Gastroesophageal sphincter (tissue), 4 donors: ENCODE results near the gene GTF3C1. TPM values are rescaled to one million over a fixed set of nuclear protein-coding genes. Genes with fewer than 3 reads are reported as not detected.

Experiments
- ATAC-seq: fragments of 150-250 bp; one replicate; pipeline ENCODE4 v1.9.1; 2016; ENCODE audit warnings: mild to moderate bottlenecking, moderate library complexity
- H3K27ac ChIP-seq, 4 donors: fragments of 200-600 bp; sonication (generic) in 3 of 4; 1 replicate in 3 of 4; 2 replicates in 1 of 4; pipeline ENCODE4 v1.5.1; 2016 to 2019
- H3K27me3 ChIP-seq: fragments of 200-600 bp; sonication (generic); one replicate; pipeline ENCODE4 v1.5.1; 2019
- H3K36me3 ChIP-seq, 2 donors: fragments of 200-600 bp; sonication (generic); one replicate each; pipeline ENCODE4 v1.5.1; 2019; ENCODE audit warnings: control low read depth in 1 of 2
- H3K4me1 ChIP-seq, 3 donors: fragments of 200-600 bp; sonication (generic); 1 replicate in 2 of 3; 2 replicates in 1 of 3; pipeline ENCODE4 v1.5.1; 2016 to 2019; ENCODE audit warnings: control low read depth in 2 of 3
- H3K4me3 ChIP-seq, 2 donors: fragments of 200-600 bp; sonication (generic); one replicate each; pipeline ENCODE4 v1.5.1; 2019; ENCODE audit warnings: mild to moderate bottlenecking in 1 of 2, moderate library complexity in 1 of 2
- H3K9me3 ChIP-seq, 3 donors: fragments of 200-600 bp; sonication (generic); one replicate each; pipeline ENCODE4 v1.5.1; 2017 to 2019; ENCODE audit warnings: control low read depth in 2 of 3
- EP300 ChIP-seq: sonication (generic); formaldehyde crosslinking; IDR thresholded peaks from one replicate; pipeline ENCODE4 v1.6.1; 2017; ENCODE audit warnings: antibody characterized with exemption, mild to moderate bottlenecking
- POLR2A ChIP-seq, 2 donors: fragments of 450-650 bp; IDR thresholded peaks; one replicate each; pipeline ENCODE4 v1.6.1; 2017; ENCODE audit warnings: antibody characterized with exemption in 2 of 2, mild to moderate bottlenecking in 2 of 2, moderate library complexity in 1 of 2
- POLR2AphosphoS5 ChIP-seq: sonication (generic); formaldehyde crosslinking; IDR thresholded peaks from one replicate; pipeline ENCODE4 v1.6.1; 2017; ENCODE audit warnings: antibody characterized with exemption
- WGBS, 2 donors: methylation state at CpG; one replicate each; pipeline ENCODE4 v1.1.5; 2018; ENCODE audit warnings: low coverage in 1 of 2; 5-methylcytosine and 5-hydroxymethylcytosine counted together
- total RNA-seq, 4 donors: library from RNA; depleted of rRNA; stranded (reverse); fragments of >200 nt; gene quantifications; one replicate each; pipeline ENCODE4 v1.1.0, GENCODE V29; 2016
- TF ChIP-seq, protein P1 (sequence below), 4 experiments: fragments of 200-600 bp in 2 of 4; fragments of 450-650 bp in 2 of 4; sonication (generic) in 1 of 4; IDR thresholded peaks; one replicate each; pipeline ENCODE4 v1.5.1; 2017 to 2019; ENCODE audit warnings: antibody characterized with exemption in 4 of 4, mild to moderate bottlenecking in 2 of 4, moderate library complexity in 2 of 4

GTF3C1 gene
- total RNA-seq, 4 donors from 2014 or later = 37.0 to 57.8 (median 49.1) TPM

GRCh38 chr16:27421961-27422740, 127.6 kb downstream of the GTF3C1 start:
- ATAC-seq = no peak
- H3K4me1 ChIP-seq = no peaks in the 10 kb centered on the region
- peaks cover 0 to 14% (median 0%) of the 10 kb centered on the region in 3 donors for H3K9me3 ChIP-seq
- H3K27ac ChIP-seq = no peak overlapping the region
- no peak overlapping the region for H3K4me3 ChIP-seq
- no peaks in the 10 kb centered on the region for H3K36me3 ChIP-seq
- TF ChIP-seq EP300 = no peak
- TF ChIP-seq POLR2AphosphoS5 = no peak
- TF ChIP-seq, protein P1, sequence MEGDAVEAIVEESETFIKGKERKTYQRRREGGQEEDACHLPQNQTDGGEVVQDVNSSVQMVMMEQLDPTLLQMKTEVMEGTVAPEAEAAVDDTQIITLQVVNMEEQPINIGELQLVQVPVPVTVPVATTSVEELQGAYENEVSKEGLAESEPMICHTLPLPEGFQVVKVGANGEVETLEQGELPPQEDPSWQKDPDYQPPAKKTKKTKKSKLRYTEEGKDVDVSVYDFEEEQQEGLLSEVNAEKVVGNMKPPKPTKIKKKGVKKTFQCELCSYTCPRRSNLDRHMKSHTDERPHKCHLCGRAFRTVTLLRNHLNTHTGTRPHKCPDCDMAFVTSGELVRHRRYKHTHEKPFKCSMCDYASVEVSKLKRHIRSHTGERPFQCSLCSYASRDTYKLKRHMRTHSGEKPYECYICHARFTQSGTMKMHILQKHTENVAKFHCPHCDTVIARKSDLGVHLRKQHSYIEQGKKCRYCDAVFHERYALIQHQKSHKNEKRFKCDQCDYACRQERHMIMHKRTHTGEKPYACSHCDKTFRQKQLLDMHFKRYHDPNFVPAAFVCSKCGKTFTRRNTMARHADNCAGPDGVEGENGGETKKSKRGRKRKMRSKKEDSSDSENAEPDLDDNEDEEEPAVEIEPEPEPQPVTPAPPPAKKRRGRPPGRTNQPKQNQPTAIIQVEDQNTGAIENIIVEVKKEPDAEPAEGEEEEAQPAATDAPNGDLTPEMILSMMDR (IDR thresholded peaks at IDR 0.05) = no peak
- TF ChIP-seq POLR2A (IDR thresholded peaks at IDR 0.05) = no peak
- H3K27me3 ChIP-seq = peaks cover 5% of the 10 kb centered on the region

DNA sequence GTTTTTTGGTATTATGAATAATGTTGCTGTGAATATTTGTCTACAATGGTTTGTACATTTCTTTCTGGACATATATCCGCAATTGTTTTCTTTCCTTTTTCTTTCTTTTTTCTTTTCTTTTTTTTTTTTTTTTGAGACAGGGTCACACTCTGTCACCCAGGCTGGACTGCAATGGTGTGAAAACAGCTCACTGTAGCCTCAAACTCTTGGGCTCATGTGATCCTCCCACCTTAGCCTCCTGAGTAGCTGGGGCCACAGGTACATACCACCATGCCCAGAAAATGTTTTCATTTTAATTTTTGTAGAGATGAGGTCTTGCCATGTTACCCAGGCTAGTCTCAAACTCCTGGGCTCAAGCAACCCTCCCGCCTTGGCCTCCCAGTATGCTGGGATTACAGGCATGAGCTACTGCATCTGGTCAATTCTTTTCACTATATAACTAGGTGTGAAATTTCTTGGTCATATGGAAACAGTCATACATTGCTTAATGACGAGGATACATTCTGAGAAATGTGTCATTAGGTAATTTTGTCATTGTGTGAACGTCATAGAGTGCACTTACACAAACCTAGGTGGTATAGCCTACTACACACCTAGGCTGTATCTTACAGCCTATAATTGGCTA, 132.6 kb downstream of the GTF3C1 start:
- Histone ChIP-seq H3K27ac (no peak overlapping the region), H3K27me3 (no peaks in the 10 kb centered on the region), H3K4me3 (no peak overlapping the region), H3K4me1 (no peaks in the 10 kb centered on the region), H3K9me3 (peaks cover 0 to 14% (median 0%) of the 10 kb centered on the region in 3 donors), H3K36me3 (no peaks in the 10 kb centered on the region)
- no peak for ATAC-seq
- WGBS, 2 donors = 76 to 88% methylated on average over 4 of the region's 4 CpGs
- no peak for TF ChIP-seq EP300

DNA sequence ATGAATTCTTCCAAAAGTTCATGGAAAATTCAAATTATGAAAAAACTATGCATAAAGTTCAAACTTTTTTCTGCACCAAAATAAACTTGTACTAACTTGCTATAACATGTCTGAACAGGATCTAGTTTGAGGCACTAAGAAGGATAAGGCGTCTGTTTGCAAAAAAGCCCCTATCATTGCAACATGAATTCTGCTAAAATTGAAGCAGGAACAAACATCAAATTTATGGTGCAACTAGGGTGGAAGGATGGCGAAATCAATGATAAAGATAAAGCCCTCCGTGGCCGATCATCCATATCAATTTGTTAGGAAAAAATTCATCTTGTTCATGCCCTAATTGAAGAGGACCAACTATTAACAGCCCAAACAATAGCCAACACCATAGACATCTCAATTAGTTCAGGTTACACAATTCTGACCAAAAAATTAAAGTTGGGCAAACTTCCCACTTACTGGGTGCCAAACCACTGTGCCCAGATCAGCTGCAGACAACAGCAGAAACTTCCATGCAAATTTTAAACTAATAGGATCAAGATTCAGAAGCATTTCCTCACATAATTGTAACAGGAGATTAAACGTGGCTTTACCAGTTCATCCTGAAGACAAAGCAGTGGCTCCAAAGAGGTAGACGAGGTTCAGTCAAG, 134.8 kb downstream of the GTF3C1 start:
- Histone ChIP-seq H3K9me3 (peaks cover 0 to 17% (median 0%) of the 10 kb centered on the region in 3 donors), H3K27me3 (no peaks in the 10 kb centered on the region), H3K4me1 (no peaks in the 10 kb centered on the region), H3K36me3 (no peaks in the 10 kb centered on the region), H3K4me3 (no peak overlapping the region), H3K27ac (no peak overlapping the region)
- 75 to 80% methylated on average over 5 to 6 of the region's 6 CpGs for WGBS, 2 donors
- ATAC-seq = no peak
- no peak for TF ChIP-seq POLR2AphosphoS5
- TF ChIP-seq EP300 = no peak

- no peak for ATAC-seq
- H3K27ac ChIP-seq = no peak overlapping the region
- no peak overlapping the region for H3K4me3 ChIP-seq
- TF ChIP-seq EP300 (no peak), POLR2AphosphoS5 (no peak), POLR2A (IDR thresholded peaks at IDR 0.05) (no peak)
- TF ChIP-seq, protein P1 (IDR thresholded peaks at IDR 0.05) = no peak
- H3K4me1 ChIP-seq = no peaks in the 10 kb centered on the region
- peaks cover 0 to 20% (median 0%) of the 10 kb centered on the region in 3 donors for H3K9me3 ChIP-seq
- no peaks in the 10 kb centered on the region for H3K36me3 ChIP-seq
- H3K27me3 ChIP-seq = no peaks in the 10 kb centered on the region
- 85% methylated on average over 2 of the region's 2 CpGs for WGBS, 2 donors
Observed at GRCh38 chr16:27413956-27414355, 135.8 kb downstream of the GTF3C1 start.

DNA sequence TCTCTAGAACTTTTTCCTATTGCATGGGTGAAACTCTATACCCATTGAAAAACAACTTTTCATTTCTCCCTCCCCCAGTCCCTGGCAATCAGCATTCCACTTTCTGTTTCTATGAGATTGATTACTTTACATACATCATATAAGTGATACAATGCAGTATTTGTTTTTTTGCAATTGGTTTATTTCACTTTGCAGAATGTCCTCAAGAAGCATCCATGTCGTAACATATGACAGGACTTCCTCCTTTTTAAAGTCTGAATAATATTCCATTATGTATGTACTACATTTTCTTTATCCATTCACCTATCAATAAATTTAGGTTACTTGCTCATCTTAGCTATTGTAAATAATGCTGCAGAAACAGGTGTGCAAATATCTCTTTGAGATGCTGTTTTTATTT, 139.0 kb downstream of the GTF3C1 start:
- Histone ChIP-seq H3K27me3 (peaks cover 18% of the 10 kb centered on the region), H3K9me3 (peaks cover 0 to 20% (median 0%) of the 10 kb centered on the region in 3 donors), H3K36me3 (no peaks in the 10 kb centered on the region), H3K27ac (no peak overlapping the region), H3K4me3 (no peak overlapping the region), H3K4me1 (no peaks in the 10 kb centered on the region)
- 75 to 79% methylated on average over 1 of the region's 1 CpG for WGBS, 2 donors
- ATAC-seq = no peak
- TF ChIP-seq EP300 = no peak
- TF ChIP-seq, protein P1 (IDR thresholded peaks at IDR 0.05) = no peak
- TF ChIP-seq POLR2A (IDR thresholded peaks at IDR 0.05) = no peak
- TF ChIP-seq POLR2AphosphoS5 = no peak

Other genes with a start within 250 kb of the GTF3C1 start
- 100 to 1,000 TPM in 2 of 4 donors, 10 to 100 TPM in 2; 72.3 to 212 (median 110) TPM for gene IL4R, start 235.9 kb downstream of the GTF3C1 start, total RNA-seq
- under 1 TPM in 3 of 4 donors, not detected in 1; 0.23 to 0.40 (median 0.25) TPM for gene IL21R, start 147.7 kb downstream of the GTF3C1 start, total RNA-seq
- 10 to 100 TPM in 3 of 4 donors, 1 to 10 TPM in 1; 8.1 to 20.3 (median 18.3) TPM for gene KATNIP, start 231 bp upstream of the GTF3C1 start, total RNA-seq